ENCODE results near the gene CYP1B1. TPM values are rescaled to one million over a fixed set of nuclear protein-coding genes. Genes with fewer than 3 reads are reported as not detected.

The CYP1B1 gene
- total RNA-seq = 0.18 and 0.94 TPM in 2 replicates

DNA sequence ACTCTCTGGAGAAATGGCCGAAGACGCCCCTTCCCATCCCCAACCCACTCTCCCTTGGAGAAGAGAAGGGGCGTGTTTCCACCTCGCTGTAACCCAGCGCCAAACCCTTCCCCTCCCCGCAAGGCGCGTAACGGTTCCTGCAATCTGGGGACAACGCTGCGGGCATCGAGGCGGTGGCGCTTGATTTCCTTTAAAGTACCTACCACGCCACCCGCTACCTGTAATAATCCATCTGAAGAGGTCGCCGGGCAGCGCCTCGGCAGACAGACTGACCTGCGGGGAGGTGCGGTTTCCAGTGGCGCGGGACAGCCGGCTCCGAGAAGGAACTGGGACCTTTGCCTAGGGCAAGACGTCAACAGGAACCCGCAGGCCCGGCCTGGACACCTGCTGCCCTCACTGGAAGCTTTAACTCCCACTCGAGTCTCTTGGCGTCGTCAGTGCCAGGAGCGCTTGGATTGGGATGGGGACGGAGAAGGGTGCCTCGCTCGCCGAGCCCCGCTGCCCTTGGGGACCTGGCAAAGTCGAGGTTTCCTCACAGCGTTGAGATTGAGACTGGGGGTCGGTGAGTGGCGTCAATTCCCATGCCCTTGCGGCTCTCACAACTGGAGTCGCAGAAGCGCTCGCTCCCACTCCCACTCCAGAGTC, at the start of gene CYP1B1:
CYP1B1 (minus strand) TSS at position 645 of the 645 bp plus-strand sequence. CDS start 763 bp downstream, outside the sequence.

Other genes with a start within 250 kb of the CYP1B1 start
- gene RMDN2, start 150.9 kb downstream of the CYP1B1 start, total RNA-seq = 2.2 and 2.4 TPM in 2 replicates